NCI-H524 (cell line): ENCODE results near the gene GABRA5.
A peak's percentile ranks its signal among the peaks of the same experiment; 100 is the strongest.

ENCODE experiments used
- DNase-seq, 2 experiments: peaks; one replicate each; lab custom pipeline; 2025; lab: John Stamatoyannopoulos, UW

GABRA5 gene

DNA sequence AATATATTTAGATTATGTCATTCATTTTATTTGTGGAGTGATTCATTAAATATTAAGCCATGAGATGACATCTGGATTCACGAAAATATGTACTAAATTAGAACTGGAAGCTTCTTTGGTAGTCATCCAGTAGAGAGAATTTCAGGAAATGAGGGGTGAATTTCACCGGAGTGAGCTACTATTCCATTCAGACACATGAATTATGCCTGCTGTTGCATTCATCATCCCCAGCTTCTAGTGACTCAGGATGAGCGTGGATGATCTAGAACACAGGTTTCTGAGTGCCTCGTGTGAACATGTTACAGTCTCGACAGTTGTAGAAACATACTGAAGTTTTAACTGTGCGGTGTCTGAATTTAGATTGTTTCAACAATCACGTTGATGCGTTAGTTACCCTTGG lies 61.2 kb downstream of the GABRA5 start:
- DNase-seq: no peak

DNA sequence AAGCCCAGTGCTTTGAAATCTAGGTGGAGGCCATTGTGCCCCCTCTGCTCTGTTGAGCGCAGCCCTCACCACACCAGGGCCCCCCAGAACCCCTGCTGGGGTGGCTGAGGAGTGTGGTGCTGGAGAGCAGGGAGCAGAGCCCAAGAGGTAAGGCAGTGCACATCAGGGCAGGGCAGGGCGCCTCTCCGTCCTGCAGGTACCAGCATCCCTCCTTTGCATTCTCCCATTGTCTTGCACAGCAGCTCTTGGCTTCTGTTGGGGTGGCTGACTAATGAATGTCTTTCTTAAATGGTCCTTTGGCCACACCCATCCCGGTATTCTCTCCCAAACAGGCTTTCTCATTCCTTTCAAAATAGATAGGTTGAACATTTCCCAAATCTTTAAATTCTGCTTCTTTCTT lies 62.7 kb downstream of the GABRA5 start:
- no peak for DNase-seq

DNA sequence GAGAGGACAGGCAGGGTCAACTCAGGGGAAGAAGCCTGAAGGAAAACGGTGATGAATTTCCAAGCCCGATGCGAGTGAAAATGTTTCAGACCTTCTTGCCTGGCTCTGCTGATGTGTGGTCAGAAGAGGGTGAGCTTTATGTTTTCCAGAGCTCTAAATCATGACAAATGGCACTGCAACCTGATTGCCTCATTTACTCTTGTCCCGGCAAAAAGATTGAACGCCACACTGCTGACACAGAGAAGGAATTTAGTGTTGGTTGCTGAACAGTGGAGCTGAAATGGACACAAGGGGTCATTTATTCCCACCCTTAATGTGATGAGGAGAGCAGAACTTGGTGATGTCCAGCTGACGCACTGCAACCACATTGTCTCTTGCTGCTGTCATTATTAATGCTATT lies 68.0 kb downstream of the GABRA5 start:
- no peak for DNase-seq

DNA sequence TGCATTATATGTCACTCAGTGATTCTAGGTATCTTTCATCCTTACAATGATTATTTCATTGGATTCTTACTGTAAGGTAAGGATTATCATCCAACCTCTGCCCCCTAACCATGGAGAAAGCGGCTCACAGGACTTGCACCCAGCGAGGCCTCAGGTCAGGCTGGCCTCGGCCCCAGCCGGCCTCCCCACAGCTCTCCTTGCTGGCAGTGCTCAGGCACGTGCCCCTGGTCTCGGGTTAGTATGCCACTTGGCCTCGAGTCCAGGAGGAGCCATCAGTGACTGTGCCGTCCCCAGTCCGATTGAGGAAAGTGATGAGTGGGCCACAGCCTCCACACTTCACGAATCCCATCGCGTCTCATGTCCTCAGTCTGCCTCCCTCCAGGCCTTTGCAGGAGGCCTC lies 68.5 kb downstream of the GABRA5 start:
- DNase-seq: no peak

DNA sequence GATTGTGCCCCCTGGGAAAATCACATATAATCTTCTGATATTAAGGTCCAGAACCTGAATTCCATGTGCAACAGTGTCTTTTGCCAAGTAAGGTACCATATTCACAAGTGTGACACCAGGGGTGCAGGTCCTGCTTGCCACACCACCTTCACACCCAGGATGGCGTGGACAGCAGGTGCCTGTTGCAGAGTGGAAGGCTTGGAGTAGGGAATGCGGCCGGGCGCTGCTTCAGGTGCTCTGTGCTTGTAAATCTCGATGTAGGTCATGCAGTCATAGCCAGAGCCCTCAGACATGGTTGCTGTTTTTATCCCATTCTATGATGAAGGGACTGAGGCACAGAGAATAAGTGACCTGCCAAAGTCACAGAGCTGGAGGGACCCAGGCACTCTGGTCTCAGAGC lies 69.6 kb downstream of the GABRA5 start:
- no peak for DNase-seq

DNA sequence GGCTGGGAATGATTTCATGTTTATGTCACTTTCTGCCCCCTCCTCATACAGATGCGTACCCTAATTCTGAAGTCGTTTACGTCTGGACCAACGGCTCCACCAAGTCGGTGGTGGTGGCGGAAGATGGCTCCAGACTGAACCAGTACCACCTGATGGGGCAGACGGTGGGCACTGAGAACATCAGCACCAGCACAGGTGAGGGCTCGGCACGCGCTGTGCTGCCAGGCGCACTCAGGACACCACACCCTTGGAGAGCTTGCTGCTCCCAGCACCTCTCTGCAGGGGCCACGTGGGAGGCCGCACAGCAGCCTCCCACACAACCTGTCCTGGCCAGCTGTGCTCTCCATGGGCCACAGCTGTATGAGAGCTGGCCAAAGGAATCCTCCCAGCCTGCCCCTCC lies 70.3 kb downstream of the GABRA5 start:
- no peak for DNase-seq

DNA sequence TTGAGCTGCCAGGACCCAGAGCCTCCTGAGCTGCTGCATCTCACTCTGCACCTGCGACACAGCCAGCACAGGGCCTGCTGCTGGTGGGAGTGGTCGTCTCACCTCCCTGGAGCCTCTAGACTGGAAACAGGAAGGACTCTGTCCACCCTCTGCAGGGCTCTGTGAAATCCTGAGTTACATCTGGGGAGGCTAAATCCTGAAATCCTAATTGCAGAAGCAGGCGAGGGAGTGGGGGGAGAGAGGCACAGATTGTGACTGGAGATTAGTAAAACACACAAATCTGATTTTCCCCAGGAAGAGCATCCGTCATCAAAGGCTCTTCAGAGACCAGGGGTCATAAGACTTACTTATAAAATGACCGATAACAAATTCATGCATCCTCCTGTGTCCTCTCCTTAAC lies 72.5 kb downstream of the GABRA5 start:
- no peak for DNase-seq

DNA sequence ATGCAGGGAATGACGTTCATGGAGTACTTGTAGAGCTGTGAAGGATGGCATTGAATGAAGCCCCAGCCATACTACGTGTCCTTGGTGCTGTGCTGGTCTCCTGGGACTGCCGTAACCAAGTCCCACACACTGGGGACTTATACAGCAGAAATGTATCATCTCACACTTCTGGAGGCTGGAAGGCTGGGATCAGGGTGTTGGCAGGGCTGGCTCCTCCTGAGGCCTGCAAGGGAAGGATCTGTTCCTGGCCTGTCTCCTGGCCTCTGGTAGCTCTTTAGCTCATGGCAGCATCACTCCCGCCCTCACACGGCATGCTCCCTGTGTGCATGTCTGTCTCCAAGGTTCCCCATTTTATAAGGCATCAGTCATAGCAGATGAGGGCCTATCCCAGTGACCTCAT lies 74.6 kb downstream of the GABRA5 start:
- DNase-seq: no peak

DNA sequence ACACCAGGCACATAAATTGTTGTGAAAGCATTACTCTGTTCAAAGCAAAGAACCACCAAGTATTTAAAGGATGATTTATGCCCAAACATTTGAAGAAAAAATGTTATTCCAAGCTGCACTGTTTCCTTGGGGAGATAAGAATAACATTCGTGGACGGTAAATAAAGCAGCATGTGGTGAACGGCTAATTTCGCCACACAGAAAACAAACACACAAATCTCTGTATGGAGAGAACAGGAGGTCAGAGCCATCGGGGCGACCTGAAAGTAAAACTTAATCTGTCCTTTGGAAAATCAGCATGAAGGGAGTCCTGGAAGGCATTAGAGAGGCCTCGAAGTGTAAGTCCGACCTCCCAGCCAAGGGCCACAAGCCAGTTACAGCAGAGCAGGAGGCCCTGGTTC lies 77.0 kb downstream of the GABRA5 start:
- DNase-seq: no peak

DNA sequence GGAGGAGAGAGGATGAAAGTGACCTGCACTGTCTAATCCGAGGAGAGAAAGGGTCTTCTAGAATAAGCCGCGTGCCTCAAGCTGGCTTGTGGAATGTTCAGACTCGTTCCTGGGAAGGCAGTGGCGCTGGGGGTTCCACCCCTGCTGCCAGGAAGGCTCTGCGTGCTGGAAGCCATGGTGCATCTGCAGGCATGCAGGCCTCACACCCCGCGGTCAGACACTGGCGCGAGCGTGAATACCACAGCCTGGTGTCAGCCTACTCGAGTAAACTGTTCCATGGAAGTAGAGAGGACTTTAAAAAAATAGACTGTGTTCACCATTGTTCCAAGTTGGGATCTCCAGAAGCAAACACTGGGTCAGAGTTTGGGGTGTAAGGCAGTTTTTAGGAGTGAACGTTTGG lies 78.2 kb downstream of the GABRA5 start:
- no peak for DNase-seq

DNA sequence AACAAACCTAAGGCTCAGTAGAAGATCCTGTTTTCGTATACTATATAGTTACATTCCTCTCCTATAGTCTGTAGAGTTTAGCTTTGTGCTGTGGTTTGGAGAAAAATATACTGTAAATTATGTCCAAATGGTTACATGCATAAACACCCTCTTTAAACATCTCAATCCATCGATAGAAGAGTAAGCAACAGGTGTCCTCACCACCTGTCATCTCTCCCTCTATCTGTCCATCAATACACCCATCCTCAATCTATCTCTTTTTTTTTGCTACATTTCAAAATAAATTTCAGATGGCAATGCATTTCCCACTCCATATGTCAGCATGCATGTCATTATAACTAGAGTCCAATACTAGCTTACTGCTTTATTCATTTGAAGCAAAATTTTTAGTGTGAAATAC lies 83.1 kb downstream of the GABRA5 start:
- peak in 1 of 2 experiments; percentile 34 for DNase-seq

DNA sequence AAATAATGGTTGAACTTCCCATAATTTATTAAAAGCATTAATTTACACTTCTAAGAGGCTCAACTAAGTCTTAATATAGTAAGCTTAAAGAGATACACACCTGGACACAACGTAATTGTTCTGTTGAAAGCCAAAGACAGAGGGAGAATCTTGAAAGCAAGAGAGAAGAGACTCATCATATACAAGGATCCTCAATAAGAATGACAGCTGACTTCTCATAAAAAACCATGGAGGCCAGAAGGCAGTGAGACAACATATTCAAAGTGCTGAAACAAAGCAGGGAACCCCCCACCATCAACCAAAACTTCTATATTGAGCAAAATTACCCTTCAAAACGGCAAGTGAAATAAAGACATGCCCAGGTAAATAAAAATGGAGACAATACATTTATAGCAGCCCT lies 87.5 kb downstream of the GABRA5 start:
- DNase-seq: no peak

DNA sequence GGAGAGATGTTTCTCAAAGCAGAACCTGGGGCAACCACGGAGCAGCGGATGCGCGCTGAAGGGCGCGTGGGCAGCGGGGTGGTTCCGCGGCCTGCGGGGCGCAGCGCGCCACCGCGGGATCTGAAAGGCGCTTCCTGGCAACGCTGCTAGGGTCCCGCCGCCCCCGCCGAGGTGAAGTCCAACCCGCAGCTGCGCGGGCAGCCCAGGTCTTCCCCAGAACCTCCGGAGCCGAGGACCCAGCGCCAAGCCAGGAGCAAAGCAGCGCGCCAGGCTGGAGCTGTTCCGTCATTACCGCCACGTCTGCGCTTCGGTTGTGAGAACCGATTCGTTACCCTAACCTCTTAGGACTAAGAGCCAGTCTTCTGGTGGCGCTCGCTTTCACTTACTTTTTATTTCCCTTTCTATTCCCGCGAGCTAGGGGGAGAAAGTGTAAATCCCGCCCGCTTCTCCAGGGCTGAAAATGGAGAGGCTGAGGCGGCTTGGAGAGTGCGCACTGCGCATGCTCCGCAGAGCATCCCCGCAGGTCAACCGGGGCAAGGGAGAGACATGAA lies 100.9 kb downstream of the GABRA5 start:
- peak; percentile 77 to 85 for DNase-seq

DNA sequence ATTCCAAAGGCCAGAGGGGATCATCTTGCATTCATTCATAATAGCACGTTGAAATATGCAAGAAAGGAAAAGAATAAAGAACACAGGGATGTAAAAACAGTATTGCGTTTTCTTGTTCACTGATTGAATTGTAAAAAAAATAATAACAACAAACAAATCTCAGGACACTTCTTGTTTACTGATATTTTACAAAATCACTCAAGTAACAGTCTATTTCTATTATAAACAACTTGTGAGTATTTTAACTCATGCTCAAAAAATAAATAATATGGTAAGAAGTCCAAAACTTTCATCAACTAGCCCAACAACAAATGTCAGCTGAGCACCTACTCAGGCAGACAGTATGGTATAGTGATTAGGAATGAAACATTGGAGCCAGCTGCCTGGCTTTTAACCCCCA lies 101.9 kb downstream of the GABRA5 start:
- no peak for DNase-seq

DNA sequence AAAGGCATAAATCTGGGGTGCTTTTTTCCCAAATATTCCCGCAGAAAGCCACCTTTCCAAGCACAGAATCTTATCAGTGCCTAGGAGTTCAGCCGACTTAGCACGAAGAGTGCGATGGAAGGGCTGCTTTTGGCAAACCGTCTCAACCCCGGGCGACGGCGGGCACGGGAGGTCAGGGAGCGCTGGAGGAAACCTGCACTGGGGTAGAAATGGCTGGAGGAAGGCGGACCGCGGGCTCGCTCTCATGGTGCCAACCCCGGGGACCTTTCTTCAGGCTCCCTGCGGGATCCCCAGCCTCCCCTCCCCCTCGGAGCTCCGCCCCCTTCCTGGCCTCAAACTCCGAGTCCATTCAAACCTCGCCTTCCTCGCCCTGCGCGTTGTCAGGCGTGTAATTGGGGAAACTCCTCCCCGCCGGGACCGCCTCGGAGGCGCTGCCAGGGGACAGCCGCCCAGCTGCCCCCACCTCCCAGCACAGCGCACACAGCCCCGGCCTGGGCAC lies 103.9 kb downstream of the GABRA5 start, which contains the start of gene GABRG3:
Gene GABRG3, plus strand, starts transcription at position 470 of the 499 bp plus-strand sequence.
- peak in 1 of 2 experiments; percentile 67 for DNase-seq

DNA sequence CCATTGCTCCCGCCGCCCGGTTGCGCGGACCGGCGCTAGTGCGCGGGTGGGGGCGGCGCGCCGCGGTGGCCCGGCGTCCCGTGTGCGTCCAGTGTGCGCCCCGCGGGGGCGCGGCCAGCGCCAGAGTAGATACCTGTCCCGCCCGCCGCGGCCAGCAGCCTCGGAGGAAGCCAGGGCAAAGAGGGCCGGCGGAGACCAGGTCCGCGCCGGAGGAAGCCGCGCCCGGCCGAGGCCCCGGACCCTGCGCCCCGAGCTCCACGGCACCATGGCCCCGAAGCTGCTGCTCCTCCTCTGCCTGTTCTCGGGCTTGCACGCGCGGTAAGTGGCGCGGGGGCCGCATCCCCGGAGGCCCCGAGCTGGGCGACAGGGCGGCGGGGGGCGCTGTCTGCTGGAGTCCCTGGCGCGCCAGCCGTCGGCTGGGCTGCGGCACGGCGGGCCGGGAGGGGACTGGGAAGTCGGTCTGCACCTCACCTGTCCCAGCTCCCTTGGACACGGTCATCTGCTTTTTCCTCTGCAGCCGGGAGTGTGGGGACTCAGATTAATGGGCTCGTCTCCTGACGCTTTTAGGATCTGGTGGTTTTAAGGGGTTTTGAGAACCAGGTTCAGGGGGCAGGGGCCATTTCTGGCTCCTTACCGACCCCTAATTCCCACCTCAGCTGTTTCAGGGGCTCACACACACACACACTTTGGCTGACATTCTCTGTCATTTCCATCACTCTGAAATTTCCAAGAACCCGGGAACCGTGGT lies 104.6 kb downstream of the GABRA5 start:
- peak; percentile 13 to 54 for DNase-seq

DNA sequence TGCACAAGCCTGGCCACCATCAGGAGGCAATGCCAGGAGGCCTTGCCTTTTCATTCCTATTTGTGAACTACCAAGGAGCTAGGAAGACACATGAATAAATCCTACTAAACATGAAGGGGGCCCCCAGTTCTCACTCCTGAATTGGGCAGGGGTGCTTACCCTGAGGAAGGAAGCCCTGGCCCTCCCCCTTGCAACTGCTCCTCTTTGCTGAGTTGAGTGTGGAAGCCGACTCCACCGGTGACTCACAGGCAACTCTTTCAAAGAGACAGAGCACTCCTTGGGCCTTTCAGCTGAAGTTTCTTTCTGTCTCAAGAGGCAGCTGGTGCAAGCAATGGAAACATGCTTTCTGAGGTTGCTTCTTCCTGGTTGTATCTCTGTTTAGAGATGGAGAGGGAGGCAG lies 105.8 kb downstream of the GABRA5 start:
- DNase-seq: no peak

DNA sequence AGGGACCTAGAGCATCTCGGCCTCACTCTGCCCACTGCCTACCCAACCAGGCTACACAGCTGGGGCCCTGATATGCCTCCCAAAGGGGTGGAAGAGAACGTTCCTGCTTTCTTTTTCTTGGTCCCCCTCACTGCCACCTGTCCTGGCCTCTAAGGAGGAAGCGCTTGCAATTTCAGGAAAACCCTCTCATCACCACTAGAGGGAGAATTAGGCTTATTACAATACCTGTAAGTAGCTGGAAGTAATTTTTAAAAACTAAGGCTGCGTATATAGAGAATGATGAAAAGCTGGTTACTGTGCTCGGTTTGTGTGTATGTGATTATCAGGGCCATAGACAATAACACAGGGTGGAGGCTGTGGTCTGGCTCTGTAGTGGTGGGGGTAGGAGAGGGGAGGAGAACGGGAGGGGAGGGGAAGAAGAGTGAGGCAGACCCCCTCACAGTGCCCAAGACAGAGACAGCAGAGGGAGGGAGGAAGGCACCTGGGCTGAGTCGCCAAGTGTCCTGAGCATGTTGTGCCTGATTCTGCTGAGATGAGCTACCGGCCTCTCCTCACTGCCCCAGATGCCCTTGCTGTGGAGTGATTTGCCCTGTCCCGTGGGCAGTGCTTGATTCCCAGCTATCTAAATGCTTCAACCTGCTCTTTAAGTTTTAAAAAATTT lies 107.4 kb downstream of the GABRA5 start:
- DNase-seq: peak; percentile 44 to 80

DNA sequence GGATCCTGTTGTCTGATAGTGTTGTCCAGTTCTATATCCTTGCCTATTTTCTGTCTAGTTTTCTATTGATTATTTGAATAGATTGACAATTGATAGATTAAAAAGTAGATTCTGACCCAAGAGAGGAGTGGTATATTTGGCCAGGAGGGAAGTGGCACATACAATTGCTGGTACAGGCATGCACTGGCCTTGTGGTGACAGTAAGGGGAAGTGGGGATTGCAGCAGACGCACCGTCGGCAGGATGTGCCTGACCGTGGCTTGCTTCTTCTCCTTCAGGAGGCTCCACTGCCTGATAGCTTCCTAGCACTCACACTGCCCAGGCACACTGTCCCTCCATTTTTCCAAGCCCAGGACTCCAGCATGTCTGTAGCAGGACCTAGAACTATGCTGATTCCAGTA lies 114.6 kb downstream of the GABRA5 start:
- DNase-seq: no peak

DNA sequence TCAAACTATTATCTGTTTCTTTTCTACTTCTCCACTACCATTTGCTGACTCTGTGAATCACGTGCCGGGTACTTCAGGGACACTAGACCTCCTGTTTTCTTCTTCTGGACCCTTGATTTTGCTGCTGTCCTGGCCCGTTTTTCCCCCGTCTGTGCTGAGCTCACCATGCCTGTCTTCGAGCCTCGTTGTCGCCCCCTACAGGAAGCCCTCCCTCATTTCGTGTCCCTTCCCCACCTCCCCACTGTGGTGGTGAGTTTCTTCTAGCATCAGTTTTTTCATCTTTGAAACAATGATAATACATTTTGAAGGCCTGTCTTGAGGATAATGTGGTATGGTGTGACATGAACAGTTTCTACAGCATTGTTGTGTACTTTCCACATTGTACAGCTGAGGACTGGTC lies 117.0 kb downstream of the GABRA5 start:
- no peak for DNase-seq

DNA sequence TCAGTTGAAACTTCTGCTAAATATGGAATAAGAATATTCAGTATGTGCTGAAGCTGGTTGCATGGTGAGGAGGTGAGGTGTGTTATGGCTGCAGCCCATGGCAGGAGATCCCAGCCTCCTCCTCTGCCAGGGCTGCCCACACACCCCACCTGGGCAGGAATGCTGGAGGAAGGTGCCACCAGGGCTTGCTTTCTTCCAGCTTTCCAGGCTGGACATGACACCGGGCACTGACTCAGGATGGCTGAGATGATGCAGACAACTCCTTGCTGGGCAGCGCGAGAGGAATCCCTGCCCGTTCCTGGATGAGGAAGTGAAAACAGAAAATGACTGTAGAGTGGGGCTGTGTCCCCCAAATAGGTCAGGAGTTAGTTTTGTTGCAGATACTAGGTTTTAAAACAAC lies 118.2 kb downstream of the GABRA5 start:
- no peak for DNase-seq

DNA sequence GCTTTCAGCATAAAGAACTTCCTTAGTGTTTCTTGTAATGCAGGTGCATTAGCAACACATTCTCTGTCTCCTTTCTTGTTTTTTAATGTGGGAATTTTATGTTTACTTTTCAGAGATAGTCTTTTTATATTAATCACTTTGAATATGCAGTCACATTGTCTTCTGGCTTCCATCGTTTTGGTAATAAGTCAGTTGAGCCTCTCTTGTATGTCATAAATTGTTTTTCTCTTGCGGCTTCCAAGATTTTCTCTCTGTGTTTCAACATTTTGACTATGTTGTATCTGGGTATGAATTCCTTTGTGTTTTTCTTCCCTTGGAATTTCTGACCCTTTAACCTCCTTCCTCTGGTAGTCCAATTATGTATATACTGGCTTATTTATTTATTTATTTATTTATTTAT lies 129.4 kb downstream of the GABRA5 start:
- DNase-seq: no peak
